ENCODE measurements around the gene MLANA. TPM values are rescaled to one million over a fixed set of nuclear protein-coding genes. Genes with fewer than 3 reads are reported as not detected.

Gene MLANA
- polyA plus RNA-seq, 1 donor (not counting 4 experiments of a cell fraction or from before 2014, with no cell fraction given): not detected

GRCh38 chr9:5953743-5954707, 63.3 kb downstream of the MLANA start:
- no peak overlapping the region for H3K4me3 ChIP-seq (ENCODE audit: control insufficient read depth in 2 of 3, extremely low read depth in 1 of 3, insufficient read depth in 2 of 3, low read depth in 1 of 3, low read length in 3 of 3)
- no peak overlapping the region for H3K27ac ChIP-seq (ENCODE audit: control insufficient read depth, insufficient read depth, low read length)
- H3K27me3 ChIP-seq (ENCODE audit: control insufficient read depth, extremely low read depth, insufficient read depth, low read length): no peaks in the 10 kb centered on the region
- H3K36me3 ChIP-seq (ENCODE audit: control insufficient read depth in 2 of 2, extremely low read depth in 1 of 2, insufficient read depth in 2 of 2, low read length in 2 of 2): no peaks in the 10 kb centered on the region
- dilution Hi-C loops (cut with MboI; ENCODE audit: extremely low pct_ligation_motif_present, low sequenced_read_pairs): no loop called here
- no peaks in the 10 kb centered on the region for H3K9me3 ChIP-seq (ENCODE audit: control insufficient read depth, low read depth, low read length)
- H3K9me1 ChIP-seq (ENCODE audit: control insufficient read depth, extremely low read depth, insufficient read depth, low read length): no peaks in the 10 kb centered on the region
- H3K4me2 ChIP-seq (ENCODE audit: control insufficient read depth, extremely low read depth, insufficient read depth, low read depth, low read length): no peak overlapping the region
- TF ChIP-seq EZH2 (IDR thresholded peaks at IDR 0.05; ENCODE audit: low read length): no peak
- TF ChIP-seq, protein P1, sequence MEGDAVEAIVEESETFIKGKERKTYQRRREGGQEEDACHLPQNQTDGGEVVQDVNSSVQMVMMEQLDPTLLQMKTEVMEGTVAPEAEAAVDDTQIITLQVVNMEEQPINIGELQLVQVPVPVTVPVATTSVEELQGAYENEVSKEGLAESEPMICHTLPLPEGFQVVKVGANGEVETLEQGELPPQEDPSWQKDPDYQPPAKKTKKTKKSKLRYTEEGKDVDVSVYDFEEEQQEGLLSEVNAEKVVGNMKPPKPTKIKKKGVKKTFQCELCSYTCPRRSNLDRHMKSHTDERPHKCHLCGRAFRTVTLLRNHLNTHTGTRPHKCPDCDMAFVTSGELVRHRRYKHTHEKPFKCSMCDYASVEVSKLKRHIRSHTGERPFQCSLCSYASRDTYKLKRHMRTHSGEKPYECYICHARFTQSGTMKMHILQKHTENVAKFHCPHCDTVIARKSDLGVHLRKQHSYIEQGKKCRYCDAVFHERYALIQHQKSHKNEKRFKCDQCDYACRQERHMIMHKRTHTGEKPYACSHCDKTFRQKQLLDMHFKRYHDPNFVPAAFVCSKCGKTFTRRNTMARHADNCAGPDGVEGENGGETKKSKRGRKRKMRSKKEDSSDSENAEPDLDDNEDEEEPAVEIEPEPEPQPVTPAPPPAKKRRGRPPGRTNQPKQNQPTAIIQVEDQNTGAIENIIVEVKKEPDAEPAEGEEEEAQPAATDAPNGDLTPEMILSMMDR (optimal IDR thresholded peaks at IDR 0.05 in 1 of 3, IDR thresholded peaks at IDR 0.05 in 1 of 3, conservative IDR thresholded peaks at IDR 0.05 in 1 of 3; ENCODE audit: extremely low read depth in 1 of 3, insufficient read depth in 2 of 3, low read length in 3 of 3): no peak
- no peaks in the 10 kb centered on the region for H4K20me1 ChIP-seq (ENCODE audit: control insufficient read depth, extremely low read depth, insufficient read depth, low read length)
- H3K4me1 ChIP-seq (ENCODE audit: control insufficient read depth, extremely low read depth, insufficient read depth, low read length): no peaks in the 10 kb centered on the region
- FAIRE-seq (no peak), DNase-seq (ENCODE audit: low read depth, low spot score) (no peak)
- H3K79me2 ChIP-seq (ENCODE audit: control insufficient read depth, insufficient read depth, low read length): peaks cover 2% of the 10 kb centered on the region
- H2AFZ ChIP-seq (ENCODE audit: control insufficient read depth, low read length): no peak overlapping the region
- no peak overlapping the region for H3K9ac ChIP-seq (ENCODE audit: control insufficient read depth, extremely low read depth, insufficient read depth, low read length)

DNA sequence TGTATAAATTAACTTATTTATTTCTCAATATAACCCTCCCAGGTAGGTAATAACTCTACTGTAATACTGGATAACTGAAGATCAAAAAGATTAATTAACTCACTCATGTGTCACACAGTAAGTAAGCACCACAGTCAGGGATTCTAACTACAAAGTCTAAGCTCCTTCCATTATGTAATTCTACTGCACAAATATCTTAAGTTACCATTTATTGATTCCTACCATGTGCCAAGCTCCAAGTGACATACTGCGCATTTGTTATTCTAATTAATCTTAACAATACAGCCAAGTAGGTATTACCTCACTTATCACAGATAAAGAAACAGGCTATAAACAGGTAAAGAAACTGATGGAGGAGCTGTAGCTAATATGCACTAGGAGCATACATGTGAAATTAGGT, 66.5 kb downstream of the MLANA start:
- Histone ChIP-seq H3K27ac (ENCODE audit: control insufficient read depth, insufficient read depth, low read length) (no peak overlapping the region), H3K4me3 (ENCODE audit: control insufficient read depth in 2 of 3, extremely low read depth in 1 of 3, insufficient read depth in 2 of 3, low read depth in 1 of 3, low read length in 3 of 3) (no peak overlapping the region), H3K9me1 (ENCODE audit: control insufficient read depth, extremely low read depth, insufficient read depth, low read length) (no peaks in the 10 kb centered on the region), H3K4me1 (ENCODE audit: control insufficient read depth, extremely low read depth, insufficient read depth, low read length) (no peaks in the 10 kb centered on the region), H3K4me2 (ENCODE audit: control insufficient read depth, extremely low read depth, insufficient read depth, low read depth, low read length) (no peak overlapping the region), H3K9ac (ENCODE audit: control insufficient read depth, extremely low read depth, insufficient read depth, low read length) (no peak overlapping the region), H3K9me3 (ENCODE audit: control insufficient read depth, low read depth, low read length) (no peaks in the 10 kb centered on the region), H3K36me3 (ENCODE audit: control insufficient read depth in 2 of 2, extremely low read depth in 1 of 2, insufficient read depth in 2 of 2, low read length in 2 of 2) (no peaks in the 10 kb centered on the region), H3K79me2 (ENCODE audit: control insufficient read depth, insufficient read depth, low read length) (peaks cover 2% of the 10 kb centered on the region), H4K20me1 (ENCODE audit: control insufficient read depth, extremely low read depth, insufficient read depth, low read length) (no peaks in the 10 kb centered on the region), H3K27me3 (ENCODE audit: control insufficient read depth, extremely low read depth, insufficient read depth, low read length) (no peaks in the 10 kb centered on the region), H2AFZ (ENCODE audit: control insufficient read depth, low read length) (no peak overlapping the region)
- FAIRE-seq: no peak
- no peak for DNase-seq (ENCODE audit: low read depth, low spot score)
- TF ChIP-seq, protein P1 (optimal IDR thresholded peaks at IDR 0.05 in 1 of 3, IDR thresholded peaks at IDR 0.05 in 1 of 3, conservative IDR thresholded peaks at IDR 0.05 in 1 of 3; ENCODE audit: extremely low read depth in 1 of 3, insufficient read depth in 2 of 3, low read length in 3 of 3): no peak
- no peak for TF ChIP-seq EZH2 (IDR thresholded peaks at IDR 0.05; ENCODE audit: low read length)
- dilution Hi-C loops (cut with MboI; ENCODE audit: extremely low pct_ligation_motif_present, low sequenced_read_pairs): no loop called here

Data from keratinocyte (primary cell).